Activated B cell treated with CpG ODN at 0.5 μM for 24 hours (primary cell): Measurements from ENCODE around the gene EFNA5. TPM values are rescaled to one million over a fixed set of nuclear protein-coding genes. Genes with fewer than 3 reads are reported as not detected.

Source experiments
- ATAC-seq: fragments of 200-7000 bp; cut with Tn5 transposase; one replicate; pipeline ENCODE4 v1.10.0; 2021; ENCODE audit warnings: low read depth, mild to moderate bottlenecking, moderate library complexity
- CTCF ChIA-PET: fragments of 350-600 bp; sonication (Branson Sonifier 250); formaldehyde crosslinking; loops from one replicate; lab custom pipeline; 2021; ENCODE audit warnings: antibody characterized with exemption; lab: Charles Lee
- POLR2A ChIA-PET: fragments of 350-600 bp; sonication (Branson Sonifier 250); formaldehyde crosslinking; loops from one replicate; lab custom pipeline; 2021; ENCODE audit warnings: antibody characterized with exemption; lab: Charles Lee
- DNase-seq: peaks from one replicate; pipeline ENCODE4 v3.0.0; 2022
- H3K27ac Mint-ChIP-seq: one replicate; pipeline ENCODE4 v1.8.0; 2020; ENCODE audit warnings: mixed read lengths
- H3K27me3 Mint-ChIP-seq: one replicate; pipeline ENCODE4 v1.8.0; 2021; ENCODE audit warnings: mixed read lengths
- H3K36me3 Mint-ChIP-seq: one replicate; pipeline ENCODE4 v1.8.0; 2021; ENCODE audit warnings: low read depth, mixed read lengths
- H3K4me1 Mint-ChIP-seq: one replicate; pipeline ENCODE4 v1.8.0; 2021; ENCODE audit warnings: mixed read lengths
- H3K4me3 Mint-ChIP-seq: one replicate; pipeline ENCODE4 v1.8.0; 2020; ENCODE audit warnings: mild to moderate bottlenecking, mixed read lengths
- H3K9me3 Mint-ChIP-seq: one replicate; pipeline ENCODE4 v1.8.0; 2020; ENCODE audit warnings: mixed read lengths
- intact Hi-C: fragments of 100-400 bp; cut with micrococcal nuclease; formaldehyde crosslinking; loops from one replicate; pipeline ENCODE4 v1.15.1; 2024
- total RNA-seq: library from RNA; stranded (reverse); gene quantifications from 2 replicates; pipeline ENCODE4 v1.2.3, GENCODE V29; 2022
- TF ChIP-seq, protein P1 (sequence below): fragments of 200-600 bp; IDR thresholded peaks from one replicate; pipeline ENCODE4 v1.8.0; 2022; ENCODE audit warnings: antibody characterized with exemption, mild to moderate bottlenecking

Gene EFNA5
- total RNA-seq, 1 donor from 2014 or later: not detected

- no peaks in the 10 kb centered on the region for H3K36me3 Mint-ChIP-seq
- no peak overlapping the region for H3K4me3 Mint-ChIP-seq
- TF ChIP-seq, protein P1, sequence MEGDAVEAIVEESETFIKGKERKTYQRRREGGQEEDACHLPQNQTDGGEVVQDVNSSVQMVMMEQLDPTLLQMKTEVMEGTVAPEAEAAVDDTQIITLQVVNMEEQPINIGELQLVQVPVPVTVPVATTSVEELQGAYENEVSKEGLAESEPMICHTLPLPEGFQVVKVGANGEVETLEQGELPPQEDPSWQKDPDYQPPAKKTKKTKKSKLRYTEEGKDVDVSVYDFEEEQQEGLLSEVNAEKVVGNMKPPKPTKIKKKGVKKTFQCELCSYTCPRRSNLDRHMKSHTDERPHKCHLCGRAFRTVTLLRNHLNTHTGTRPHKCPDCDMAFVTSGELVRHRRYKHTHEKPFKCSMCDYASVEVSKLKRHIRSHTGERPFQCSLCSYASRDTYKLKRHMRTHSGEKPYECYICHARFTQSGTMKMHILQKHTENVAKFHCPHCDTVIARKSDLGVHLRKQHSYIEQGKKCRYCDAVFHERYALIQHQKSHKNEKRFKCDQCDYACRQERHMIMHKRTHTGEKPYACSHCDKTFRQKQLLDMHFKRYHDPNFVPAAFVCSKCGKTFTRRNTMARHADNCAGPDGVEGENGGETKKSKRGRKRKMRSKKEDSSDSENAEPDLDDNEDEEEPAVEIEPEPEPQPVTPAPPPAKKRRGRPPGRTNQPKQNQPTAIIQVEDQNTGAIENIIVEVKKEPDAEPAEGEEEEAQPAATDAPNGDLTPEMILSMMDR: no peak
- ChIA-PET CTCF (no interaction called here), POLR2A (no interaction called here)
- no peak overlapping the region for H3K27ac Mint-ChIP-seq
- intact Hi-C loops: no loop called here
- DNase-seq (no peak), ATAC-seq (no peak)
- H3K4me1 Mint-ChIP-seq: no peaks in the 10 kb centered on the region
- H3K27me3 Mint-ChIP-seq: peaks cover 8% of the 10 kb centered on the region
- H3K9me3 Mint-ChIP-seq: no peaks in the 10 kb centered on the region
These were observed 168.6 kb downstream of the EFNA5 start for GRCh38 chr5:107501965-107502675.

GRCh38 chr5:107500840-107501239 lies 169.9 kb downstream of the EFNA5 start:
- Mint-ChIP-seq H3K9me3 (no peaks in the 10 kb centered on the region), H3K36me3 (no peaks in the 10 kb centered on the region), H3K27ac (no peak overlapping the region), H3K4me3 (no peak overlapping the region), H3K27me3 (peaks cover 8% of the 10 kb centered on the region), H3K4me1 (no peaks in the 10 kb centered on the region)
- ChIA-PET CTCF (no interaction called here), POLR2A (no interaction called here)
- no peak for DNase-seq
- intact Hi-C loops: no loop called here
- TF ChIP-seq, protein P1: no peak
- no peak for ATAC-seq

- ATAC-seq: no peak
- ChIA-PET POLR2A (no interaction called here), CTCF (no interaction called here)
- Mint-ChIP-seq H3K27me3 (peaks cover 5% of the 10 kb centered on the region), H3K27ac (no peak overlapping the region), H3K4me1 (no peaks in the 10 kb centered on the region), H3K36me3 (no peaks in the 10 kb centered on the region), H3K4me3 (no peak overlapping the region), H3K9me3 (no peaks in the 10 kb centered on the region)
- TF ChIP-seq, protein P1: no peak
- DNase-seq: no peak
- intact Hi-C loops: no loop called here
These were observed 170.4 kb downstream of the EFNA5 start for GRCh38 chr5:107500347-107500746.

GRCh38 chr5:107499776-107500175 lies 171.0 kb downstream of the EFNA5 start:
- DNase-seq: no peak

DNA sequence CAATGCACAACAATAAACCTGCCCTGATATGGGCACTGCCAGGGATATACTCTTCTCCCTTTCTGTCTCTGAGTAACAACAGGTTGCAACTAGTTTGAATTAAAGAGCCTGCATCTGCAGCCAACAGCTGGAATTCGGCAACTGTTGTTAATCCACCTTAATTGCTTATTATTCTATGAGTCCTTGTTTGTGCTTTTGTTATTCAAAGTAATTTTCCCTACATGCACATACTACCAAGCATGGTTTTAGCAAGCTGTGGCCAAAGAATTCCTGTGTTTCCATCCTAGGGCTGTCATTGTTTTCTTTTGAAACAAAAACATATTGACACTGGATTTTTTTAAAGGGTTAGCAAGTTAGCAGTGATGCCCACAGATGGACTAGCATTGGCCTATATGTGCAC lies 171.5 kb downstream of the EFNA5 start:
- intact Hi-C loops: no loop called here
- no peak overlapping the region for H3K4me3 Mint-ChIP-seq
- H3K27ac Mint-ChIP-seq: no peak overlapping the region
- no peaks in the 10 kb centered on the region for H3K4me1 Mint-ChIP-seq
- H3K9me3 Mint-ChIP-seq: no peaks in the 10 kb centered on the region
- POLR2A ChIA-PET: no interaction called here
- DNase-seq (no peak), ATAC-seq (no peak)
- TF ChIP-seq, protein P1: no peak
- no peaks in the 10 kb centered on the region for H3K36me3 Mint-ChIP-seq
- peaks cover 5% of the 10 kb centered on the region for H3K27me3 Mint-ChIP-seq
- CTCF ChIA-PET: no interaction called here

More at GRCh38 chr5:107499776-107500175, 171.0 kb downstream of the EFNA5 start:
- Mint-ChIP-seq H3K9me3 (no peaks in the 10 kb centered on the region), H3K27ac (no peak overlapping the region), H3K36me3 (no peaks in the 10 kb centered on the region), H3K27me3 (peaks cover 5% of the 10 kb centered on the region), H3K4me1 (no peaks in the 10 kb centered on the region), H3K4me3 (no peak overlapping the region)
- intact Hi-C loops: no loop called here
- TF ChIP-seq, protein P1: no peak
- POLR2A ChIA-PET: no interaction called here
- CTCF ChIA-PET: no interaction called here
- no peak for ATAC-seq
